ENCODE data around the gene KANTR.

The KANTR gene

DNA sequence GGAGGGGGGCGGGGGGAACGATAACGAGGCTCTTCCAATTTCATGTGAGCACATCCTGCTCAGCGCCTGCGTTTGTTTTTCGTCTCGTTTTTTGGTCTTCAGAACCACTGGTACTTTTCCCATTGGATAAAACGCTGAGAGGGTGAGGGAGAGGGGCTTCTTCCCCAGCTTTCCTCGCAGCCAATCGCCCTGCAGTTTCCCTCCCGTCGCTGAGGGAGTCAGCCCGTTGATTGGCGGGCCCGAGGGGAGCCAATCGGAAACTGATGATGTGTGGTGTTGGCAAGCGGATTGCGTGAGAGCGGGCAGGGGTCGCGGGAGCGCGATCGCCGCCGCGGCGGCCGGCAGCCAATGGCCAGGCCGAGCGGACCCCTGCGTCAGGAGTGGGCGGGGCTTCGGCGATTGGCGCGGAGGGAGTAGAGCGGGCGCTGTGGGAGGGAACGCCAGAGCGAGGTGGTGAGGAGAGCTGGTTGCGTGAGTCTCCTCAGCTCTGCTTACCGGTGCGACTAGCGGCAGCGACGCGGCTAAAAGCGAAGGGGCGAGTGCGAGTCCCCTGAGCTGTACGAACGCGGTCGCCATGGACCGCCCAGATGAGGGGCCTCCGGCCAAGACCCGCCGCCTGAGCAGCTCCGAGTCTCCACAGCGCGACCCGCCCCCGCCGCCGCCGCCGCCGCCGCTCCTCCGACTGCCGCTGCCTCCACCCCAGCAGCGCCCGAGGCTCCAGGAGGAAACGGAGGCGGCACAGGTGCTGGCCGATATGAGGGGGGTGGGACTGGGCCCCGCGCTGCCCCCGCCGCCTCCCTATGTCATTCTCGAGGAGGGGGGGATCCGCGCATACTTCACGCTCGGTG, 11.8 kb upstream of the KANTR start, which contains the start of gene TSPYL2:
Gene TSPYL2, plus strand, starts transcription at position 443 of the 848 bp plus-strand sequence. Its CDS starts 132 bp downstream, at position 575.
- peak; percentile 87 for DNase-seq

DNA sequence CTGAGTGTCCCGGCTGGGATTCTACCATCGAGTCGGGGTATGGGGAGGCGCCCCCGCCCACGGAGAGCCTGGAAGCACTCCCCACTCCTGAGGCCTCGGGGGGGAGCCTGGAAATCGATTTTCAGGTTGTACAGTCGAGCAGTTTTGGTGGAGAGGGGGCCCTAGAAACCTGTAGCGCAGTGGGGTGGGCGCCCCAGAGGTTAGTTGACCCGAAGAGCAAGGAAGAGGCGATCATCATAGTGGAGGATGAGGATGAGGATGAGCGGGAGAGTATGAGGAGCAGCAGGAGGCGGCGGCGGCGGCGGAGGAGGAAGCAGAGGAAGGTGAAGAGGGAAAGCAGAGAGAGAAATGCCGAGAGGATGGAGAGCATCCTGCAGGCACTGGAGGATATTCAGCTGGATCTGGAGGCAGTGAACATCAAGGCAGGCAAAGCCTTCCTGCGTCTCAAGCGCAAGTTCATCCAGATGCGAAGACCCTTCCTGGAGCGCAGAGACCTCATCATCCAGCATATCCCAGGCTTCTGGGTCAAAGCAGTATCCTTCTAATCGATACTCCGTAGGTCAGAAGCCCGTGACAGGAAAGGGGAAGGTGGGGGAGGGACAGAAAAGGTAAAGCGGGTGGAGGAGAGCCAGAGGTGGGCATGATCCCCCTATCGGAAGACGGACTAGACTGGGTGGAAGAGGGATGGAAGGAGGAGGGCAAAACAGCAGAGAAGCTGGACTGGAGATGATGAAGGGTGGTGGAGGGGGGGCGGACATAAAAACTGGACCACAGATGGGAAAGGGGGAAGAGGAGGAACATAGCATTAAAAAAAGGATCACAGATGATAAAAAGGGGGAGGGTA, 10.9 kb upstream of the KANTR start:
- no peak for DNase-seq

DNA sequence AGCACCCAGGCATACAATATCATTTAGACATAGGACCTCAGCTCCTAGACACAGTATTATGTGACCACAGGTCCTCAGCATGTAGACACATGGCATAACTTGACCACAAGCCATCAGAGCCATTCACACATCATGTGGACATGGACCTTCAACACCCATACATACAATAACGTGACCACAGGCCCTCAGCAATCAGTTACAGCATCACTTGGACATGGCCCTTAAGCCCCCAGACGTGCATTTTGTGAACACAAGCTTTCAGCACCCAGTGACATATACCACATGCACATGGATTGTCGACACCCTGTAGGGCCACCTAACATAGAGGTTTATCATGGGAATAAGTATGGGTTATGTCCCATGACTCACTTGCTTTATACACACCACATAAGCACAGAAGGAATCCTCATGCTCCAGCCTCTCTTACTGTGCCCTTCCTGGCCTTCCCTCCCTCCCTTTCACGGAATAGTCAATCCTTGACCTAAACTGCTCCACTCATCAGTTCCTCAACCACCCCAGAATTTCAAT, 9.8 kb upstream of the KANTR start:
- no peak for DNase-seq

DNA sequence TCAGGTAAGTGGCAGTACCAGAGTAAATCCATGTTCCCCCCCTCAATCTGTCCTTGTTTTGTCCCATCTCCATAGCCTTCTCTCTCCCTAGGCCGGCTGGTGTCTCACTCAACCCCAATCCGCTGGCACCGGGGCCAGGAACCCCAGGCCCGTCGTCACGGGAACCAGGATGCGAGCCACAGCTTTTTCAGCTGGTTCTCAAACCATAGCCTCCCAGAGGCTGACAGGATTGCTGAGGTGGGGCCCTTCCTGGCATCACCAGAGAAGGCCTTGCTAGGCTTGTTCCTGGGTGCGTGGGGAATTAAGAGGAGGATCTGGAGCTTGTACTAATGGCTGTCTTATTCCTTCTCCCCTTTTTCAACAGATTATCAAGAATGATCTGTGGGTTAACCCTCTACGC, 9.1 kb upstream of the KANTR start:
- DNase-seq, result no peak

DNA sequence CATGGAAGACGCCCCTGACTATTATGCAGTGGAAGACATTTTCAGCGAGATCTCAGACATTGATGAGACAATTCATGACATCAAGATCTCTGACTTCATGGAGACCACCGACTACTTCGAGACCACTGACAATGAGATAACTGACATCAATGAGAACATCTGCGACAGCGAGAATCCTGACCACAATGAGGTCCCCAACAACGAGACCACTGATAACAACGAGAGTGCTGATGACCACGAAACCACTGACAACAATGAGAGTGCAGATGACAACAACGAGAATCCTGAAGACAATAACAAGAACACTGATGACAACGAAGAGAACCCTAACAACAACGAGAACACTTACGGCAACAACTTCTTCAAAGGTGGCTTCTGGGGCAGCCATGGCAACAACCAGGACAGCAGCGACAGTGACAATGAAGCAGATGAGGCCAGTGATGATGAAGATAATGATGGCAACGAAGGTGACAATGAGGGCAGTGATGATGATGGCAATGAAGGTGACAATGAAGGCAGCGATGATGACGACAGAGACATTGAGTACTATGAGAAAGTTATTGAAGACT, 8.2 kb upstream of the KANTR start:
- no peak for DNase-seq

DNA sequence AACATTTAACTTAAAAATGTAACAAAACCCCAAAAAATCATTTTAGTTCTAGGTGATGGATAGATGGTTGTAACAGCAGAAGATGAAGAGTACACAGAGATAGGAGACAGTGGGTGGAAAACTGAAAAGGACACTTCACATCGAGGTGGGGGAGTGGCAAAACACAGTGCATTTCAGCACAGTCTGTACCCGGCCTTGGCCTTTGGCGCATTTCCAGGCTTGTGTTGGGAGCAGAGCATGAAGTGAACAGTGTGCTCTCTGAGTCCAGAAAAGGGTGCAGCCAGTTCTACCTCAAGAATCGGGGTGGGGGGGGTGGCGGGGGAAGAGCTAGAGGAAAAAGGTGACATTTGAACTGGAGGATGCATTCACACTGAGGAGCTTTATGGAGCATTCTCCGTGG, 7.5 kb upstream of the KANTR start:
- no peak for DNase-seq

DNA sequence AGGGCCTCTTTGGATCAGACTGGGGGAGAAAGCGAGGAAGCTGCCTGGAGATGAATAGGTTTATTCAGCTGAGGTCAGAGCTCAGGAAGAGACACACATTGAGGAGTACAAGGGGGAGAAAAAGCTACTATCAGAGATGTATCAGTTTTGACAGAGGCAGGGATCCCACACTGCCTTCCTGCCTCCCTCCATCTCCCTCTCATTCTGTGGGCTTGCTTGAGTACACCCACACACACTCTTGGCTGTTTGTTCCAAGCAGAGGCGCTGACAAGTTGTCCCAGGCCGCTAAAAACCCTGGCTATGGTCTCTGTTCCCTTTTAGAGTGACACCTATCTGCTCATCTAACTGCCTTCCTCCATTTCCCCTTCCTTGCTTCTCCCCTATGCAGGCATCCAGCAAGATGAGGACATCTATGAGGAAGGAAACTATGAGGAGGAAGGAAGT, 6.5 kb upstream of the KANTR start:
- no peak for DNase-seq

DNA sequence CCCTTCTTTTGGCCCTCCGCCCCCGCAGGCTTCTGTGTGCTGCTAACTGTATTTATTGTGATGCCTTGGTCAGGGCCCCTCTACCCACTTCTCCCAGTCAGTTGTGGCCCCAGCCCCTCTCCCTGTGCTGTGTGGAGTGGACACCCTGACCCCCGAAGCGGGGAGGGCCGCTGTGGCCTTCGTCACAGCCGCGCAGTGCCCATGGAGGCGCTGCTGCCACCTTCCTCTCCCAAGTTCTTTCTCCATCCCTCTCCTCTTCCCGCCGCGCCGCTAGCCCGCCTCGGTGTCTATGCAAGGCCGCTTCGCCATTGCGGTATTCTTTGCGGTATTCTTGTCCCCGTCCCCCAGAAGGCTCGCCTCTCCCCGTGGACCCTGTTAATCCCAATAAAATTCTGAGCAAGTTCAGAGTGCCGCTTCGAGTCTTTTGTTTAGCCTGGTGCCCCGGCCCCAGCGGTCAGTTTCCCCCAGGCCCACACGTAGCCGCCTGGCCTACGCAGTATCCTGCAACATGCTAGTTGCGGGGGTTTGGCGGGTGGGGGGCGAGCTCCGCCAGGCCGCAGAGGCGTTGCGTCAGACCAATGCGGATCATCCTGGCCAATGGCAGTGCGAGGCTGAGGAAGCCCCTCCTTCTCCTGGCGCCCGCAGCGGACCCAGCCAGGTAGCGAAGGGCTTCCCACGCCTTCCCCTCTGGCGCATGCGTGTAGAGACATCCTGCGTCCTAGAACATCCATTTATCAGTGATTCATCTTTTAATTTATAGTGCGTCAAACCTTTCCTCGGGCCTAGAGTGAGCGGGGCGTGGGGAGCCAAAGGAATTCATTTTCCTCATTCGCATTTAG, 5.6 kb upstream of the KANTR start:
- DNase-seq, result peak; percentile 51

DNA sequence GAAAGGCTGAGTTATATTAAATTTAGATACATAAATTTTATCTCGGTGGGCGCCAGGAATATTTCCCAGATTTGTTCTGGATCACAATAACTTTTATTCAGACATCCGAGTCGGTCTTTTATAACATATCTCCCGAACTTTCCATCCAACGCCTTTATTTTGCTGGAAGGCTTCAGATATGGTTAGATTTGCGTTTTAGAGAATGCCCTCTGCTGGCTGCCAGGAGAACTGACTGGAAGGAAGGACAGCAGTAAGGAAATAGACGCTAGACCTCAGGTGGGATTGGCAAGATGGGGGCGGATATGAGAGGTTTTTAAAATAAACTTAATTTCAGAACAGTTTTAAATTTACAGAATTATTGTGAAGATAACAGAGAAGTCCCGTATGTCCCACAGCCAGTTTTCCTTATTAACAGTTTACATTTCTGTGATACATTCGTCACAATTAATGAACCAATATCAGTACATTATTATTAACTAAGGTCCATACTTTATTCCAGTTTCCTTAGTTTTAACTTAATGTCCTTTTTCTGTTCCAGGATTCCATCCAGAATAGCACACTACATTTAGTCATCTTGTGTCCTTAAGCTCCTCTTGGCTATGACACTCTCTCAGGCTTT, 4.6 kb upstream of the KANTR start:
- no peak for DNase-seq

DNA sequence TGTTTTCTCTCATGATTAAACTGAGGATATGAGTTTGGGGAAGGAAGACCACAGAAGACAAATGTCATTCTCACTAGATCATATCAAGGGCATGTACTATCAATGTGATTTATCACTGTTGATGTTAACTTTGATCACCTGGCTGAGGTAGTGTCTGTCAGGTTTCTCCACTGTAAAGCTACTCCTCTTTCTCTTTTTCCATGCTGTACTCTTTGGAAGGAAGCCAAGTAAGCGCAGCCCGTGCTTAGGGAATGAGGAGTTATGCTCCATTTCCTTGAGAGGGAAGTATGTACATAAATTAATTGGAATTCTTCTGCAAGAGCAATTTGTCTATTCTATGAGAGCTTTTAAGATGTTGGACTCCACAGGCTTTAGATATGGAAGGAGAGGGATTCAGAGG, 4.0 kb upstream of the KANTR start:
- no peak for DNase-seq

DNA sequence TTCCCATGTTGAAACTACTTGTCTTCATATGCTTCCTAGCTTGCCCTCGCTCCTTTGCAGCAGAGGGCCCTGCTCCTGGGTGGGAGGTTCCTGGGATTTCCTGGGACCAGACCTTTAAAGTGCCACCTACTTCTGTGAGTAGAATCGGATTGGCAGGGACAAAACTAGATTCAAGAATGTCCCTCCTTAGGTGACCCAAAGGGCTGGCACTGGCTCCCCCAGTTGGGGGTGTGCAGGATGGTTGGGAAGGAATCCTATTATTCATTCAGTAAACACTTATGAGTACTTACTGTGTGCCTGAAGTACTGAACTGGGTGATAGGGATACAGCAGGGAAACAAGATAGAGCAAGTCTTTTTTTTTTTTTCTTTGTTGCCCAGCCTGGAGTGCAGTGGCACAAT, 2.6 kb upstream of the KANTR start:
- DNase-seq, result no peak

DNA sequence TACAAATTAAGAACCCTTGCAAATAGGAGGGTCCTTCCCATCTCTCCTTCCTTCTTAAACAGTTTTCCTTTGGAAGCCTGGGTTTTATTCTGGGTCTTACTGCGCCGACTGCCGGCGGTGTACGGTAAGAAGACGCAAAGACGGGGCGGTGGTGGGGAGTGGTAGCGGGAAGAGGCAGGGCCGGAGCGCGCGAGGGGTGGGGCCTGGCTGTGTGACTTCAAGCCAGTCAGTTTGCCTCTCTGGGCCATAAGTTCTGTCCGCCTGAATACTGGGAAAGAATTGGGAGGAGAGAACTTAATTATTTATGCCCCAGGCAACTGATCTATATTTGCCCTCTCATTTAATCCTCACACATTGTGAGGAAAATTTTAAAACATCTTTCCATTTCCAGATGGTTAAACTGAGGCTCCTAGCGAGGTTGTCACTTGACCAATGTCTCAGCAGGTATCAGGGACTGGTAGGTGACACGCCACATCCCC, 726 bp upstream of the KANTR start:
- peak; percentile 61 for DNase-seq

DNA sequence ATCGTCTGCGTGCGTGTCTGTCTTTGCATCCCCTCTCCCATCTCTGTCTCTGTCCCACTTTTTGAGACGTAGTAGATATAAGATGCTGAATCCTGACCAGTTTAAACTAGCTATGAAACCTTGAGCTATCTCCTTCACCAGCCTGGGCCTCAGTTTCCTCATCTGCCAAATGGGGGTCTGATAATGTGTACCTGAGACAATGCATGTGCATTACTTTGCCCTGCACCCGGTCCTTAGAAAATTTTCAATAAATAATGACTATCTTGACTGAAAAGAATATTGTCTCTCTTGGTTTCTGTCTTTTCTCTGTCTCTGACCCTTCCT, 602 bp downstream of the KANTR start:
- DNase-seq, result no peak

DNA sequence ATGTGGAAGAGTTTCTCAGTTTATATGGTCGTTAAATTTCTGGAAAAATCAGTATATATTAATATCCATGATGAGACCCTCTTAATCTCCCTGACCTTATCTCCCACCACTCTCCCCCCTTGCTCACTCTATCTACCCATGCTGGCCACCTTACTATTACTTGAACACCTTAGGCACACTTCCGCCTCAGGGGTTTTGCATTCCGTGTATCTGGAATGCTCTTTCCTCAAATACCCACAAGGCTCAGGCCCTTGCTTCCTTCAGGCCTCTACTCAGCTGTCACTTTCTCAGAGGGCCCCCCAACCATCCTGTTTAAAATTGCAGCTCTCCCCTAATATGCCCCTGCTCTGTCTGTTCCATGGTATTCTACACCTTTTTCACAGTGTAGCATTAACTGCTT, 1.9 kb downstream of the KANTR start:
- no peak for DNase-seq

DNA sequence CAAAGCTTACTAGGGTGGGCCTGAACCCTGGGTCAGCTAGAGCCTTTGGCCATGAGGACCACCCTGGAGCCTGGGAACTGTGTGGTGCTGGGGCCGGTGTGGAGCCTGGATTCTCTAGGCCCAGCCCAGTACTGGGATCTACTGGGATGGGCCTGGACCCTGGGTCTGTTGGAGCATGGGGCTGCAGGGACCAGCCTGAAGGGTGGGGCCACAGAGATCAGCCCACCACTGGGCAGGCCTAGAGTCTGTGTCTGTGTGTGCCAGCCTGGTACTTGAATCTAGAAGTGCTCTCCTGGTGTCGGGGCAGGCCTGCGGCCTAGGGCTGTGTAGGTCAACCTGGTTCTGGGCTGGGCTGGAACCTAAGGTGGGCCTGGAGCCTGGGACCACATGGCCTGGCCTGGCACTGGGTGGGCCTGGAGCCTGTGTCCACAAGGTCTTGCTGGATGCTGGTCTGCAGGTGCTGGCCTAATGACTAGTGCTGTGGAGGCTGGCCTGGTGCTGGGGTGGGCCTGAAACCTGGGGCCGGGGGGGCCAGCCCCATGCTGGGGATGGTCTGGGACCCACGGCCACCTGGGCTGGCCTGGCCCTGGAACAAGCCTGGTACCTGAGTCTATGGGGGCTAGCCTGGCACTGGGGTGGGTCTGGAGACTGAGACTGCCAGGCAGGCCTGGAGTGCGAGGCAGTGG, 21.1 kb downstream of the KANTR start:
- DNase-seq, result no peak

DNA sequence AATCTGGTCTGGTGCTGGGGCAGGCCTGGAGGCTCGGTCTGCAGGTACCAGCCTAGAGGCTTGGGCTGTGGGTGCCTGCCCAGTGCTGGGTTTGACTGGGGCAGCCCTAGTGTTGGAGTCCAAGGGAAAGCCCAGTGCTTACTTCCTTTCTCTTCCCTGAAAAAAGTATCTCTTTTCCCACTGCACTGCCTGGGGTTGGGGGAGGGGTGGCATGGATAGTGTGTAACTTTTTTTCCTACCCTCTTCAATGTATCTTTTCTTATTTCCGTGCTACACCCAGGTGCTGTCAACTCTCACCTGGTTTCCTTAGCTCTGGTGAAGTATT, 21.6 kb downstream of the KANTR start:
- no peak for DNase-seq

DNA sequence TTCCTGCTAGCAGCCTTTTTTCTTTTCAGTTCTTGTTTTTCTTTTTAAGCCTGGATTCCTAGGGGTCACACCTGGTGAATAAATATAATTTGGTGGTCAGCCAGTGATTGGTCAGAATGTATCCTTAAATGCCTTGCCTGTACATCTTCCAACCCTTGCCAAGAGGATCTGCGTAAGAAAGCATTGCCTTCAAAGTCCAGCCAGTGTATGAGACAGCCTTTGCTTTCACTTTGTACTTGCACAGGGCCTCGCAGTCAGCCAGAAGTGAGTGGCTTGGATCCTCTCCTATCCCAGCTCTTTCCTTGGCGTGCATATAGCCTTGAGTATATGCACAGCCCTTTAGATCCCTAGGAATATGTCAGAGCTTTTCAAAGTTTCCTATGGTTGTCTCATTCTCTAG, 22.2 kb downstream of the KANTR start:
- no peak for DNase-seq

DNA sequence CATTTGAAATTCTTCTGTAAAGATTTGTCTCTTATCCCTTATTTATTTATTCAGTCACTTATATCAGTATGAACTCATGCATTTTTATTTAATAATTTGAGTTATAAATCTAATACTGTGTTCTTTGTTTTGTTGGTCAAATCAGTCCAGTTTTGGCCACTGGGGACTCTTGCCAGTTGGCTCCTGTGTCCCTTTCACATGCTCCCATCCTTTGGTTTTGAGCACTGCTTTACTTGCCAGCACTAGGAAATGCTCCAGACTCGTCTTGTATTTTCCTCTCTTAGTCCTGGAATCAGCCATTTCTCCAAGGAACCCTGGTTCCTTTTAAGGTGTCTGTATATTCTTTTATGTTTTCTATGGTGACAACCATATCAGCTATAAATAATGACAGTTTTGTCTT, 28.1 kb downstream of the KANTR start:
- no peak for DNase-seq

DNA sequence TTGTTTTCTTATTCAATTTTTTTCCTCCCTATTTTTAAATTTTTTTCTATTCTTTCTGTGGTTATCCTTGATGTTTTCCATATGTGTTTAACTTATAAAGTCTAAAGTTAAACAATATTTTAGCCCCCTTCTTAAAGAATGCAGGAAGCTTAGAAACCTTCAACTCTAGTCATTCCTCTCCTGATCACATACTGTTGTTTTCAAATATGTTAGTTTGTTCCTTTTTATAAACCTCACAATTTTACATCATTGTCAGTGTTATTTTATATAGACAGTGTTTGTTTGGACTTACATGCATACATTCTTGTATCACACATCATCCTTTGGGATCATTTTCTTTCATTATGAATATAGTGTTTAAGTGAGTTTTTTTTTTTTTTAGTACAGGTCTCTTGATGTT, 31.6 kb downstream of the KANTR start:
- DNase-seq, result no peak

DNA sequence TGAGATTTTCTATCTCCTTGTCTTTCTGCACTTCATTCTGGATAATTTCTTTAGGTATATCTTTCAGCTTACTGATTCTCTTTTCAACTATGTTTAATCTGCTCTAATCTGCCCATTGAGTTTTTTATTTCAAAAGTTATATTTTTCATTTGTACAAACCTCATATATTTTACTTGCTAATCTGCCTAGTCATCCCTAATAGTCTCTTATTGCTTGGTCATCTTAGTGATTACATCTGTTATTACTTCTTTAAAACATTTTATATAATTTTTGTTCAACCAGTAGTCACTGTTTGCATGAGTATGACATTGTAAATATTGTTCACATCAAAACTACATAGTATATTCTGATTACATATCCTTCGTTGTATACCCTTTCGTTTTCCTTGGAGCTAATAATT, 32.4 kb downstream of the KANTR start:
- no peak for DNase-seq

DNA sequence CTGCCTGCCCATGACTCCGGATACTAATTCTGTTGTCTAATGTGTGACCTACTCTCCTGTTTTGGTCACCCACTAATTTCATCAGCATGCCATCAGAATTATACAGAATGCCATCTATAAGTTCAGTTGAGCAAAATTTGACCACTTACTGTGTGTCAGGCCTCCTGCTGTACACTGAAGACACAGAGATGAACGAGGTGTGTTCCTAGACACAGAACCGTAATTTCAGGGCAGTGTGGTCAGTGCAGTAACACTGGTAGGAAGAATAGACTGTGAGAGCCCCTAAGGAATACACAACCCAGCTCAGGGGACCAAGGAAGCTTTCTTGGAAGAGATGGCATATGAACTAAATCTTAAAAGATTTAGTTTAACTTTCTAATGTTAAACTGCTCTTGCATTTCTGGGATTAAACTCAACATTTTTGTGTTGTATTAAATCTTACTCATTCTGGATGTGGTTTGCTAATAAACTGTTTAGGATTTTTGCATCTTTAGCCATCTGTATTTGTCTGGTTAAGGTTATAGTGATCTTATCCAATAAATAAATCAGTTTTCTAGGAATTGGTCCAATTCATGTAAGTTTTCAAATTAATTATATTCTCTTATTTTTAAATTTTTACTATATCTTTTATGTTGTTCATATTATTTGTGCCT, 34.3 kb downstream of the KANTR start:
- no peak for DNase-seq

All from activated gamma-delta T cell (primary cell).